GM18526 (cell line): ENCODE results near the gene SFSWAP.

Experiments
- POLR2A ChIP-seq: IDR thresholded peaks from 3 replicates; pipeline ENCODE4 v1.6.1; 2011; ENCODE audit not compliant: insufficient read length; ENCODE audit errors: extremely low read depth

SFSWAP gene

DNA sequence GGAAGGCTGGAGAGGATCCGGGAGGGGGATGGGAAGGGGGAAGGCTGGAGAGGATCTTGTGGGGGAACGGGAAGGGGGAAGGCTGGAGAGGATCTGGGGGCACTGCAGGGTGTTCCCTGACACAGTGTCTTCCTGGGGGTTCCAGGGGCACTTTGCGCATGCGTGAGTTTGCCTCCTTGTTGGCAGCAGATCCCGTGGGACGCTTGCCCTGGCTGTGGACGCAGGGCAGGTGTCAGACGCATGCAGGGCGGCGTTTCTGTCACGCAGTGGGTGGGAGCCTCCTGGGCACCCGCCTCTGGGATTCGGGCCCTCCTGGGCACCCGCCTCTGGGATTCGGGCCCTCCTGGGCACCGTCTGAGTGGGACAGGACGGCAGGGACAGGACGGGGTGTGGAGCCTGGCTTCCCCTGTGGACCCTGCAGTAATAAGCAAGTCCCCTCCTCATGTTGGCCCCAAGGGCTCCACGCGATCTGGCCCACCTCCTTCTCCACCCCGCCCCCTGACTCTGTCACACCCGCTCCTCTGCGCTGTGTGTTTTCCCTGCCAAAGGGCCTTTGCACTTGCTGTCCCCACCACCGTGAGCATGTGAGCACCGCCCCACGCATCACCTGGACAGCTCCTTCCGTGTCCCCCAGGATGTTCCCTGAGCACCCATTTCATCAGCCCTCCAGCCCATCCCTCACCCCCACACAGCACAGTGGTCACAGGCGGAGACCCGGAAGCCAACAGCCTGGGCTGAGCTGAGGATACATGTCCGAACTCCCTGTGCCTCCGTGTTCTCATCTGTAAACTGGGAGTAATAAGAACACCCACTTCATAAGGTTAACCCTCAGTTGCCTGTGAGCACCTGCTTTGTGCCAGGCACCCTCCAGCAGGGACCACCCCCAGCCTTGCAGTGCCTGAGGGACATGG is 121.7 kb downstream of the SFSWAP start:
- no peak for TF ChIP-seq POLR2A

DNA sequence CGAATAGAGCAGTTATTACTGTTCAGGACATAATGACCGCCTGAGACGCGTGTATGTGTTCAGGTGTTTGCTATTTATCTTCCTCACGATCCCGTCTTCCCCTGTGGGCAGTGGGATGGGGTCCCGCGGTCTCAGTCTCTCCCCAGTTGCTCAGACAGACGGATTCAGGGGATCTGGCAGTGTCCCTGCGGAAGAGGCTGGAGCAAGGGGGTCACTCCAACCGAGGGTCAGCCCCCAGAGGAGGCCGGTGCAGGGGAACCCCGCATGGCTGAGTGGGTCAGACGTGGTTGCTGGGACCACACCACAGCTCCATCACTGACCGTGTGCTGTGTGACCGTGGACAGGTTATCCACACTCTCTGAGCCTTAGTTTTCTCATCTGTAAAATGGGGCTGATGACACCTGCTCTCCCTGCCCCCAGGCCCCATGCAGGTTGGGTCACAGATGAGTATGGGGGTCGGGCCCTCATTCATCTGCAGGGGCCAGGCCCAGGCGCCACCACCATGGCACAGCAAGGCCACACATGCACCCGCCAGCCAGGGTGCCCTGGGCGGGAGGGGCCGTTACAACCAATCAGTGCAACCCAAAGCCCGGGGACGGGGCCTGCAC is 122.5 kb downstream of the SFSWAP start:
- no peak for TF ChIP-seq POLR2A

DNA sequence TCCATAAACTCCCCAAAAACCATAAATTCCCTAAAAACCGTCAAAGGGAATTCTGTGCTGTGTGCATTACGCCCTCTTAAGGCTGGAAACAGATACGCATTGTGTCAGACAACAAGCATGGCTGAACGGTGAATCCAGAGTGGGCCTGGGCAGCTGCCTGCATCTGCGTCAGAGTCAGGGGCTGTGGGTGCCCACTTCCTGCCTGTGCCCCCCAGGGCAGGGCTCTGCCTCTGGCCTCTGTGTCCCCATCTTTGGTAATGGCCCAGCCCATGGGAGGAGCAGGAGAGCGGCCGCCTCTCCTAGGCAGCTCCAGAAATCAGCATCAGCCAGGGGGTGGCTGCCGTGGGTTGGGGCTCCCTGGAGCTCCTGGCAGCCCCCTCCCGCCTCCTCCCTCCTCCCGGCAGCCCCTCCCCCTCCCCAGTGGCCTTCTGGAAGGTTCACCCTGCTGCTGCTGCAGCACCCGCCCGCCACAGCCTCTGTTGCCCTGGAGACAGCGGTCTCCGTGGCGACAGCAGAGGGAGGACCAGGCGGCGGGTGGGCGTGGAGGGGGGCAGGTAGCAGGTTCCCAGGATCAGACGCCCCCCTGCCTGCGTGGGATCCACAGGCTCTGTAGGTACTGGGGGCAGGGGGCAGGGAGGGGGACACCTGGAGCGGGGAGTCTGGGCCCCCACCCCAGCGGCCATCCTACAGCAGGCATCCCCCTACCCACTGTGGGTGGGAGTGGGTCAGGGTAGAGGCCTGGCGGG is 123.2 kb downstream of the SFSWAP start:
- no peak for TF ChIP-seq POLR2A

DNA sequence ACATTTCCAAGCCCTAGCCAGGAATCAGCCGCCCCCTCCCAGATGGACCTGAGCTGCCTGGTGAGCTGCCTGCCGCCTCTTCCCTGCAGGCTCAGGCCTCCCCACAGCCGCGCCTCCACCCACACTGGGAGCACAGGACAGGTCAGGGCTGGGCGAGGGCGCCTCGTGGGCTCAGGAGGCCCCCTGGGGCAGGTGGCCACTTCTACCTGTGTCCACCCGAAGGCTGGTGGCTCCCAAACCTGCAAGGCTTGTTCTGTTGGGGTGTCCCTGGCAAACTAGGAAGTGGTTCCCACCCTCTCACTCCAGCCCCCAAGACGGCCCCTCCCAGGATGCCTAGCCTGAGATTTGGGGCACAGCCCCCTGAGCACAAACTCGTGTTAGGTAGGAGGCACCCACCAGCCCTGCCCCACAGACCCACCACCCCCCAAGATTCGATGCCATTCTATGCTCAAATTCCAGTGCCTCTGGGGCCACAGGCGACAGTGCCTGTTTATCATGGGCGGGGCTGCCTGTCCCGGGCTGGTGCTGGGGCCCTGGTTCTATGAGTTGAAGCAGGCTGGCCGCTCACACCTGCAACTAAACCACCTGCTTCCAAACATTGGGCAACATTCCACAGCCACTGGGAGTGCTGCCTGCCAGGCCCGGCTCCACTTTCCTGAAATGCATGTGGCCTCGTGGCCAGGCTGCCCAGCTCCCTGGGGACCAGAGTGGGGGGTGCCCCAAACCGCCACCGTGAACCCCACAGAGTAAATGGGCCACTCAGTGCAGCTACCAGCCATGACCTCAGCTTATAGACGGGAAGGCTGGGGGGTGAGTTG is 124.1 kb downstream of the SFSWAP start:
- no peak for TF ChIP-seq POLR2A

DNA sequence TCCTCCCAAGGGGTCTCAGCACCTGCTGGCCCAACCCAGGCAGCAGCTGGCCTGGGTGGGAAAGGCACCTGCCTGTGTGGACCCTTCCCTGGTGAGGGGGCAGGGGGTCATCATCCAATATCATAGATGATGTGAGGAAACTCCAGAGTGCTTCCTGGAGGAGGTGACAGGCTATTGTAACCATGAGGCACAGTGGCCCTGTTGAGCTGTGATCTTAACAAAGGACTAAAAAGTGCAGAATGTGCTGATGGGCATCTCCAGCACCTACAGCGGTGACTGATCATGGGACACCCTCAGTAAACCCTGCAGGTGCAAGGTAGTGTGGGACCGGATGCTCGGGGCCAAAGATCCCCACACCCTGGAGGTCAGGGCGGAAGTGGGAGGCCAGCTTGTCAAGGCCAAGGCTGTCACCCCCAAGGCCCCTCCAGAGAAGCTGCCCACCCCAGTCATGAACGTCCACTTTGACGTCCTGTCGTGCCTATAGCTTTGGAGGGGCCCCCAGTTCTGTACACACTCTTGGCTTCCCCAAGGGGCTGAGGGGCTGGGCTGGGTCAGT is 124.8 kb downstream of the SFSWAP start:
- TF ChIP-seq POLR2A: no peak

DNA sequence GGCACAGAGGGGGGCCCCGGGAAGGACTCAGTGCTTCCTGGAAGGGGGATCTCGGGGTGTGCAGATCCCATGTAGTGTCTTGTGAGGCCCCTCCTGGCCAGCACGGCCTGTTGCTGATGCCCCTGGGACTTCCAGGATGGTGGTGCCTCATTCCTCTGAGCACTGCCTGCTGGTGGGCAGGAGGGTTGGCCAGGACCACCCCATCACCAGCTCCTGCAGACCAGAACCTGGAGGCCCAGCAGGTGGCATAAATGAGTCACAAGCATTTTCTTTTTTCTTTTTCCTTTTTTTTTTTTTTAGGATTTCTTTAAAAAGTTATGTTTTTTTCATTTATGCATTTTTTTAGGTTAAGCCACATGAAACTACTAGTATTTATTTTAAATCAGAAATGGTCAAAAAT is 125.3 kb downstream of the SFSWAP start:
- no peak for TF ChIP-seq POLR2A

DNA sequence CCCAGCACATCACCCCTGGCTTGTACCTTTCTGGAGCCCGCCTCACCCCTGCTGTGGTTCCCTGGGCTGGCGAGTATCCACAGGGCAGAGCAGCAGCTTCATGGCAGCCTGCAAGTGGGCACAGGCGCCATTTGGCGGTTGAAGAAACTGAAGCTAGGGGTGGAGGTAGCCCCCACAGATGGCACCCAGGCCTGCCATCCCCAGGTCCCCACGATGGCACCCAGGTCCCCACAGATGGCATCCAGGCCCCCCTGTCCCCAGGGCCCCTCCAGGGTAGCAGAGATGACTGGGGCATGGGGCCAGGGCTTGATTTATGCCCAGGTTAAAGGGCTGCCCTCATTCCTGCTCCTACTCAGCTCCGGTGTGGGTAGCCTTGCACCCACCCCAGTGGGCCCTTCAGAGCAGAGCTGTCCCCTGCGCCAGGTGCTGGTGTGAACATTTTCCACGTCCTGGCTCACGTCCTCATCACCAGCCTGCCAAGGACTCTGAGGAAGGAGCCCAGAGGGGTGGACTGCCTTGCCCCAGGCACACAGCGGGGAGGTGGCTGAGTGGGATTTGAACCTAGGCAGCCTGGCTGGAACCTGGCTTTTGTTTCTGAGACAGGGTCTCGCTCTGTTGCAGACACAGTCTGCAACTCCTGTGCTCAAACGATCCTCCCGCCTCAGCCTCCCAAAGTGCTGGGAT is 126.0 kb downstream of the SFSWAP start:
- TF ChIP-seq POLR2A: no peak

DNA sequence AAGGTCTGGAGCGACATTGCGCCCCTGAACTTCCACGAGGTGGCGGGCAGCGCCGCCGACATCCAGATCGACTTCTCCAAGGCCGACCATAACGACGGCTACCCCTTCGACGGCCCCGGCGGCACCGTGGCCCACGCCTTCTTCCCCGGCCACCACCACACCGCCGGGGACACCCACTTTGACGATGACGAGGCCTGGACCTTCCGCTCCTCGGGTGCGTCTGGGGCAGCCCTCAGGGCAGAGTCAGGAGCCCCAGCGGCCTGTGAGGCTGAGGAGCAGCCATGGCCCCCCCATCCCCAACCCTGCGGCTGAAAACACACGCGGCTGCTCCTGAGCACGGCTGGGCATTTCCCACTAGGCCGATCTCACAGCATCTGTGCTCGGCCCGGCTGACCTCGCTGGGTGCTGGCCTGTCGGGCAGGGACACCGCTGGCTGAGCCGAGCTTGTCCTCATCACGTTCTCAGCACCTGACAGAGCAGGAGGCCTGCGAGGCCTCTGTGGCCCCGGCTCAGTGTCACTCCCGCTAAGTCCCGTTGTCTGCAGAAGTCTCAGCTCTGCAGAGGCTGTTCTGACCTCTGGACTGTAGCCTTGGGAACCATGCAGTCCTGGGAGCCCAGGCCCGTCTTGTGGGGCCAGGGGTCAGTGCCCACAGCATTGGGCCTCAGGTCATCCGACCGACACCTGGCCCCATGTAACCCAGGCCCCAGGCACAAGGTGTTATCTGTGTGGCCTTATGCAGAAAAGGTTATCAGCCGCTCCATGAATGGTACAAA is 129.9 kb downstream of the SFSWAP start:
- no peak for TF ChIP-seq POLR2A

DNA sequence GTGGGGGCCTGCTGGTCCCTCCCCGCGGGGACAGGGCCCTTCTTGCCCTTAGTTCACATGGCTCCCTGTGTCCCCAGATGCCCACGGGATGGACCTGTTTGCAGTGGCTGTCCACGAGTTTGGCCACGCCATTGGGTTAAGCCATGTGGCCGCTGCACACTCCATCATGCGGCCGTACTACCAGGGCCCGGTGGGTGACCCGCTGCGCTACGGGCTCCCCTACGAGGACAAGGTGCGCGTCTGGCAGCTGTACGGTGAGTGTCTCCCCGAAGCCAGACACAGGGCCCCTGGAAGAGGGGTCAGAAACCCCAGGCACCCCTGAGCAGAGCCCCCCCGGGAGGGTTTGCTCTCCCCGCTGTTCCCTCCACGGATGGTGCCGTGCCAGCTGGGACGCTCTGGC is 130.7 kb downstream of the SFSWAP start:
- no peak for TF ChIP-seq POLR2A

DNA sequence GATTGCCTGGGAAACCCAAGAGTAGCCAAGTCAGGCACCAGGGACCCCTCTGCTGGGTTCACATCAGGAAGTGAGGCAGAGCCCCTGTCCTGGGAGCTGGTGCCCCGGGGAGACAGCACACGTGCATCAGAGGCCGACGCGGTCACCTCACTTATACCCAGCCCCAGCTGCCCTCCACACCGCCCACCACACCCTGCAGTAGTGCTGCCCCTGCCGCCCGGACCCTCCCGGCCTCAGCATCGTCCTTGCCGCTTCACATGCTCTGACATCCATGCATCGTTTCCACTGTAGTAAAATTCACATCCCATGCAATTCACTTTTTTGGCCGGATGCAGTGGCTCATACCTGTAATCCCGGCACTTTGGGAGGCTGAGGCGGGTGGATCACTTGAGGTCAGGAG is 131.3 kb downstream of the SFSWAP start:
- TF ChIP-seq POLR2A: no peak

DNA sequence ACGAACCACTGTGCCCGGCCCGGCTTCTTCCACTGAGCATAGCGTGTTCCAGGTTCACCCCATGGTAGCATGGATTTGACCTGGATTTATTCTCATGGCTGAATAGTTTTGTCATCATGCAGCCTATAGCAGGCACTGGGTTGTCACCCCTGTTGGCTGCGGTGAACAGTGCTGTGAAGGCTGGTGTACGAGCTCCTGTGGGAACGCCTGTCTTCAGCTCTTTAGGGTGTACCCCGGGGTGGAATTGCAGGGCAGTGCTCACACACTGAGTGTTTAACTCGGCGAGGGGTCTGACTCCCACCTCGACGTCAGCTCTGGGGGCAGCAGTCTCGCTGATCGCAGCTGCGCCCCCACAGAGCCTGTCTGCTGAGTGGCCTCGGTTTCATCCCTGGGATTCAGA is 132.6 kb downstream of the SFSWAP start:
- no peak for TF ChIP-seq POLR2A

DNA sequence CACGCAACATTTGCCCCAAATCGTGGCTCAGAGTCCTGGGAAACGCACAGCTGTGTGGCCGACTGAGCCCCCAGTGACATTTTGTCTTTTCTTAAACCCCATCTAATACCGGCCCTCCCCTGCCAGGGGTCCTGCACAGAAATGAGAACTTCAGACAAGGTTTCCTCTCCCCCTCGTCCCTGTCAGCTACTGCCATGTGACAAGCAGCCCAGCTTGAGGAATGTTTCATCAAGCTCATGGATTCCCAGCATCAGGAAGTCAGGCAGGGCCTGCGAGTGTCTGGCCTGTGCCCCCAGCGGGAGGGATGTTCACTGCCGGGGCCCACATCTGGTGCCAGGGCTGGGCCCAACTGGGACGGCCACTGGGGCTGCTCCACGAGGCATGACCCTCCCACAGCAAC is 133.2 kb downstream of the SFSWAP start:
- TF ChIP-seq POLR2A: no peak

DNA sequence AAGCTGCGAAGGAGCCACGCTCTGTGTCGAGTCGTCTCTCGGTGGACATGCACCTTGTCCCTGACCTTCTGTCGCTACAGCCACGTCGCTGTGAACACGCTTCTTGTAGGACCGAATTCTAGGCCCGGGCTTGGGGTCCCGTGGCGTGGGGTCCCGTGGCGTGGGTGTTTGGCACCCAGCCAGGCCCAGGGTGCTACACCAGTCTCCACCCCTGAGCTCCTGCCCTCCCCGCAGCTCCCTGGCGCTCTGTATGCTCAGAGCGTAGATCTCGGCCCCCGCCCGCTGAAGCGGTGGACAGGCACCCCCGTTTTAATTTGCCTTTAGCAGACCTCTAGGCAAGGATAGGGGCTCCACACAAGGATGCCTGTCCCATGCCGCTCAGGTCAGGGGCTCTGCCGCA is 133.8 kb downstream of the SFSWAP start:
- no peak for TF ChIP-seq POLR2A
